Left kidney (tissue), 2 donors: ENCODE results near the gene ACTRT2. TPM values are rescaled to one million over a fixed set of nuclear protein-coding genes. Genes with fewer than 3 reads are reported as not detected.

Source experiments
- DNase-seq: peaks from one replicate; pipeline ENCODE4 v3.0.0-alpha.2; 2013
- polyA plus RNA-seq: library from polyadenylated mRNA; unstranded; fragments of 120-200 nt; gene quantifications from one replicate; pipeline ENCODE4 v1.2.1, GENCODE V29; 2013; ENCODE audit not compliant: insufficient read length

Gene ACTRT2
- polyA plus RNA-seq, 1 donor: not detected

DNA sequence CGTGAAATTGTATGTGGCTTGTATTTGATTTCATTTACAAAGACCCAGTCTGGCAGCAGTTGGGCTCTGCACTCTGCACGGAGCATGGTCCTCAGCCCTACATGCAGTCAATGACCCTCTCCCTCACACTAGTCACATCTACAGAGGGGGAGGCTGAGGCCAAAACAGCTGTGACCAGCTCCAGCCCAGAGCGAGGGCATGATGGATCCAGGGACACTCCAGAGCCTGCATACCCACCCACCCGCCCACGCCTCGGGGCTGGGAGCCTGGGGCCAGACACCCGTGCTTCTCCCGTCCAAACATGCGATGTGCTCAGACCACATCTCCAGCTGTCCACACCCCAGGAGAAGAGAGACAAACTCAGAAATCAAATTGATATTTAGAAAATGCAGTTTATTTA, 33.8 kb downstream of the ACTRT2 start:
- no peak for DNase-seq

DNA sequence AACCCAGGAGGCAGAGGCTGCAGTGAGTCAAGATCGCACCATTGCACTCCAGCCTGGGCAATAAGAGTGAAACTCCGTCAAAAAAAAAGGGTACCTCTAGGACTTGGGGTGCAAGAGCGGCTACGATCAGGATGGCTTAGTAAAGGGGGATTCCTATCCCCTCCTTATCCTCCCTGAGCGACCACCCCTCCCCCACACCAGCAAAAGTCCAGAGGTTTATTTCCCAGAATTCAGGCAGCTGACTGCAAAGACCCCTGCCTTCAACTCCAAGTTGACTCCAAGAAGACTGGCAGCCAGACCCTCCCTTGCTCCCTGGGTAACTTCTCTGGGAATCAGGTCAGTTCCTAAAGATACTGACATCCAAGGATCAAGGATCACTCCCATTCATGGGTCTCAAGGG, 35.4 kb downstream of the ACTRT2 start:
- DNase-seq: no peak

DNA sequence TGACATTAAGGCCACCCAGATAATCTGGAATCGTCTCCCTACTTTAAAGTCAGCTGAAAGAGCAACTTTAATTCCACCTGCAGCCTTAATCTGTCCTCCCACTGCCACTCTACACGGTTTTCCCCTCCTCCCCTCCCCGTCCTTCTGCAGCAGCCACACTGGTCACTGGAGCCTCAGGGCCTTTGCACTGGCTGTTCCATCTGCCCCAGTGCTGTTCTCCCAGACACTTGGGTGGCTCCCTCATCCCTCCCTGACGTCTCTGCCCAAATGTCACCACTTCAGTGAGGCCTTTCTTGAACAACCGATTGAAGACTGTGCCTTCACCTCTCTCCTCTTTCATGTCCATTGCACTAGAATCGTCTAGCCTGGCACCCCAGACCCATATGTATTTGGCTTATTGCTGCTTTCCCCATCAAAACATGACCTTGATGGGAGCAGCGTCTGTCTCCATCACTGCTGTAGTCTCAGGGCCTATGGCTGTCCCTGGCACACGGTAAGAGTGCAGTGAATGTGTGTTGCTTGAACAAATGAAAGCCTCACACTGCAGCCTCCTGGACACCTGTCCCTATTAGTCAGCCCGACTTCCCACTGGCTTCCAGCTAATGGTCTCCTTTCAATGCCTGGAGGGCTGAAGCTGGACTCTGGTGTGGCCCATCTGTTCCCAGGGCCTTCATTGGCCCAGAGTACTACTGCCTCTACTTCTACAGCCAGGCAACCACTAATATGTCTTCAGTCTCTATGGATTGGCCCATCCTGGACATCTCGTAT, 37.2 kb downstream of the ACTRT2 start:
- DNase-seq: no peak

DNA sequence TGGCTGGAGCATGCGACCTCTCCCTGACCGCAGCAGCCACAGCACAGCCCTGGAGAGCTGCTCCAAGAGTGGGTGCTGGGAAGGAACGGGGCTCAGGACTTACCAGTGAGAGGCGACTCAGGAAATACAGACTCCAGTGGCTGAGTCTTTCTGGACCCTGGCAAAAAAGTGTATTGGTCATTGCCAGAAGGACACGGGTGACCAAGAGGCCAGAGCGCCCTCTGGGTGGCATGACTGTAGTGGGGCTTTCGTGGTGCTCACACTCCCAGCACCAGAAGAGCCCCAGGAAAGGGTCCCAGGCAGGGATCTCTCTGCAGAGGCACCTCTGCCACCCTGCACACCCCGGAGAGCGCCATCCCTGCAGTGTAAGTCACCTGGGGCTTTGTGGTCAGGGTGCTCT, 38.9 kb downstream of the ACTRT2 start:
- no peak for DNase-seq

DNA sequence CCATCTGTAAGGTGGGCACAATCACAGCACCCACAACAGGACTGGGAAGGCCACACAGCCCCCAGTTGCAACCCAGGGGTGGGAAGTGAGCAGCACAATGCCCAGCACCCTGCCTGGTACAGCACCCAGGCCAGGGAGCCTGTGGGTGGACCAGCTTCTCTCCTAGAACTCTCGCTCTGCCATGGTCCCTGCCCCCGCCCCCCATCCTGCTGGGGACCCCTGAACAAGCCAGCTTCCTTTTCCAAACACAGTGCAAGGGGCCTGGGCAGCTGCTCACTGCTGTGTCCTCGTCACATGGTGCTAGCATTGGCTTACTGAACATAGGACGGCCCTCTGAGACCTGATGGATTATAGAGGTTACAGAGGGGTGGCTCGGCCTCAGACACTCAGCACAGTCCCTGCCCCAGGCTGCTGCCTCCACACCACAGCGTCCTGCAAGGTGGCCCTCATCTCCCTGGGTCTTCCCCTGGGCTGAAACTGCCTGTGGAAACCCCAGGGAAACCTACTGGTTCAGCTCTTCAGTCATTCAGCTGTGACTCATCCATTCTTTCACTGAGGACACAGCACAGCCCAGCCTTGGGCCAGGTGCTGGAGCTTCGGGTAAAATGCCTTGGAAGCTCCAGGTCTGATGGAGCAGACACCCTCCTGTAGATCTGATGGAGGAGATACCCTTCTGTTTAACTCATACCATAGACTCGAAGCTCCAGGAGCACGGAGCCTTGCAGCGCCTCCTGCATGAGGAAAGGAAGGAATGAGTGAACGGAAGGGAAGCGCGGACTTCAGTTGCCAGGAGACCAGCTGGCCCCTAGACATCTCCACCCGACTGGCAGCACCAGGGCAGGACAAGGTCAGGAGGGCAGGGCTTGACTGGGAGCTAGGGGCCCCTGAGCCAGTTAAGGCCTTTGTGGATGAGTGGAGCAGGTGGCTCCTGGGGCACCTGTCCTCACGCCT, 39.6 kb downstream of the ACTRT2 start:
- DNase-seq: no peak

DNA sequence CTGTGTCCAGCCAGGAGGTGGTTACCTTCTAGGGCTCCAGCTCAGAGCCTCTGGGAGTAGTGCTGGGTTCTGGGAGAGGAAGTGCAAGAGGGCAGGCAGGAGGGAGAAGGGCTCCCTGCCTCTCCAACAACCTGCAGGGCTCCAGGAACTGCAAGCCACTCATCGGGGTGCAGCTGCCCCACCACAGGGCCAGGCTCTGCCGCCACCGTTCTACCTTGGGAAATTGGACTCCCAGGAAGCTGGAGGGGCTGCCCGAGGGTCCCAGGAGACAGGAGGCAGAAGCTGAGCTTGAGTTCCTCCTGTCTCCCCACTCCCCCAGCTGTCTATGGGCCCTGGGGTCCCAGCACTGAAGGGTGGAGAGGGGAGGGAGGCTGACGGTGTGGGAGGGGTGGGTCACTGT, 40.3 kb downstream of the ACTRT2 start:
- DNase-seq: no peak

DNA sequence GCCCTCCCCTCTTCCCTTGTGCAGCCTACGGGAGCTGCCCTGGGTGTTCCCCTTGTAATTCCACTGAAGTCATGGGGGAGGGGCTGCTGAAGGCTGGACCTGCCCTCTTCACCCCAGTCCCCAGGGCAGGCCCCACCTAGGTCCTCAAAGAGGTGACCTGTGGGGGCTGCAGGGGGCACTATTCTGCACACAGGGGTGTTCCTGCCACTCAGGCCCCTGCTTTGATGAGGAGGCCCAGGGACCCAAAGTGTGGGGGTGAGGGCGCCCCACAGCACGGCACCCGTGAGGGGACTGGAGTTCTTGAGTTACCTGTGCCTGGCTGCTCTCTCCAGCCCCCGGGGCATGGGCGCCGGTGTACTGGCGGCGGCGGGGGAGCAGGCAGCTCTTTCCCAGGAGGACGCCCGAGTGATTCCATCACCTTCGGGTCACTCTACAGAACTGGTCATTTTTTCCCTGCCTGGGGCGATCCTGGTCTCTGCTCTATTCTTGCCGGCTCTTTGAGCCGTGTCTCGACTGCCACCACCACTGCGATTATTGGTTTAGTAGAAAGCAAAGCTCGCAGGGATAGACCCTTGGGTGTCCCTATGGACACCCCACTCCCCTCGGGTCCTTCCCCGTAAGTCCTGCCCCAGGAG, 40.8 kb downstream of the ACTRT2 start:
- no peak for DNase-seq

DNA sequence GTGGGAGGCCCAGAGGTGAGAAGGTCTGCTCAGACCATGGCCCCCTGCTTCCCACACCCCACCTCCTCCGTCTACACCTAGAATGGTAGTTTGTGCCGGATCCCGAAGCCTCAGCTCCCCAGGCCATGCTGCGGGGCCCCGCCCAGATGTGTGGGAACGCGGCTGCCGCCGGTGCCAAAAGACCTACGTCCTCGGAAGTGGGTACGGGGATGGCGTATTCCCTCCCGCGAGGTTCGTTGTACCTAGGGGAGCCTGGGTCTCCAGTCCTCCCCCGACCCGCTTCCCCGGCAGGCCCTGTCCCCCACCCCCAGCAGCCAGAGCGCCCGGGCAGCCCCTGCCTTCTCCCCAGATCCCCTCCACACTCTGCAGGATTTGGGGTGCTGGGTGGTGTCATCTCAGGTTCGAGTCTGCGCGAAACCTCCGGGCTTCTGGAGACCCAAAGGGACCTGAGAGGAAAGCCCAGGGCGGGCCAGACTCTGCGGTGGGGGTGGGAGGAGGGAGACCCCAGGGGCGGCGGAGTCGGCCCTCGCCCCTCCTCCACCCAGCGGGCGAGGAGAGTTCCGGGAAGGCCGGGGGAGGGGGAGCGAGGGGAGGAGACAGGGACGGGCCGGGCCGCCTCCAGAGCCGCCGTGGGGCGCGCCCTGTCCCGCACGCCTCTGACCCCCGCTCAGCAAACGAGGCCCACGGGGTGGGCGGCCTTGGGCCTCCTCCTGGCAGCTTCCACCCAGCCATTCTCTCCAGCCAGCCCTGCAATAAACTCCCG, 41.5 kb downstream of the ACTRT2 start:
- no peak for DNase-seq

DNA sequence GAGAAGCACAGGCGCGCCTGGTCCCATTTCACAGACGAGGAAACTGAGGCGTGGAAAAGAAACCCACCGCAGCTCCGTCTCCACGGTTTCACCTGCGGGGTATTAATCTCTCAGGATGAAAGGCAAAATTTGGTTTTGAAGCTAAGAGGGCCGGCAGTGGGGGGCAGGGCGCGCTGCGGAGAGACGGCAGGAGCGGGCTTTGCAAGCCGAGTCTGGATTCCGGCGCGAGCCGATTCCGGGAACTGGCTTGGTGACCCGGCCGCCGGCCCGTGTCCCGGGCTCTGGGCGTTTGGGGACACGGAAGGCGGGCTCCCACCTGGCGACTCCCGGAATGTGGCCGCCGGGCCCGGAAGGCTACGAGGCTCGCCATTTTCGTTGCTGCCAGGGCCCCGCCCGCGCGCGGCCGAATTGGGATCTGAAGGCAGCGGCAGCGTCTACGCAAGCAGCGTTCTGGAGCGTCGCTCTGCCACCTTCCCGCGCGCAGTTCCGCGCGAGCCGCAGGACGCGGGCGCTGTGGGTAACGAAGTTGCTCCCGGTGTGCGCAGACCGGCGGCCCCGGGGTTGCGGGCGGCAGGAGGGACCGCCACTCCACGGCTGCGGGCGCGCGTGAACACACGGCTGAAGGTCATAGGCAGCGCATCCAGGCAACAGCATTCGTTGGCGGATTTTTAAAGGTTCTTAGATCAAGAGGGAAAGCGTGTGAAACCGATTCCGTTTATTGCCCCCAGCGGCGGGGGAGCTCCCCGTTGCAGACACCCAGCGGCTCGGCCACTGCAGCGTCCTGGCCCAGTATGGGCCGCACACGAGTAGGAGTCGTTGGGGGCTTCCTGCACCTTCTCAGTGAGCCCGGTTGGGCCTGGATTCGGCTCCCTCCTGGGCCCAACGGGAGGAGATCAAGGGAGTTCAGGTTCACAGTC, 42.4 kb downstream of the ACTRT2 start:
- no peak for DNase-seq

DNA sequence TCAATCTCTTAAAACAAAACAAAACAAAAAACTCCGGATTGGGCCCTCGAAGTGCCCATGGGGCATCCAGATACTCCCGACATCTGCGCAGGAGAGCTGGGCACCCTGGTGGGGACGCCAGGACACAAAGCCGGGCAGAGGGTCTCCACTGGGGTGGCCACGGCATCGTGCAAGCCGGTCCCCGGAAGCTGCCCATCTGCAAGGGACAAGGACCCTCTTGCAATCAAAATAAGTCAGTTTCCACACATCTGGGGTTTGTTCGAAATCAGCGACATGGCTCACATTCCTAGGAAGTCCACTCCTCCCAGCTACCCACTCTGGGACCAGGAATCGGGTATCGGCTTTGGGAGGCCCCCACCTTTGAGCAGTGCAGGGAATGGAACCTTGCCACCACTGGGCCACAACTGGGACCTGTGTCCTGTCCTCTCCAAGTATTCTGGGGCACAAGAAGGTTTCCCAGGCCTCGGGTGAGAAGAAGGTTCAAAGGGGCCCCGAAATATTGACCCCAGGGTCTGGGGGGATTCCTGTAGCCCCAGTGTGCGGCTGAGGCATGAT, 43.1 kb downstream of the ACTRT2 start:
- DNase-seq: no peak

DNA sequence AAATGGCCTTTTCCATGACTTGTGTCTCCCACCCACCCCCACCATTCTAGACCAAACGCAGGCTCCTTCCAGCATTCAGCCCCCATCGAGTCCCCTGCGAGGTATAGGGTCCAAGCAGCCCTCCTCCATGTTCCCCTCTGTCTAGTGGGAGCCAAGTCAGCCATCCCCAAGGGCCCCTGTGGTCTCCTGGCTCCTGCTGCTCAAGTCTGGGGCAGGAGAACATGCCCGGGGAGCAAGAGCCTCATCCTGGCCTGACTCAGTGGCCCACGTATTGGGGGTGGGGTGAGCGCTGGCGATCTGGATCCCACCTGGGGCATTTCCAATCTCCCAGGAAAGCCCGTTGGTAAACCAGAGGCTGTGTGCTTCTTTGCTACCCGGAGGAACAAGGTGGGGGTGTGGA, 43.6 kb downstream of the ACTRT2 start:
- no peak for DNase-seq

DNA sequence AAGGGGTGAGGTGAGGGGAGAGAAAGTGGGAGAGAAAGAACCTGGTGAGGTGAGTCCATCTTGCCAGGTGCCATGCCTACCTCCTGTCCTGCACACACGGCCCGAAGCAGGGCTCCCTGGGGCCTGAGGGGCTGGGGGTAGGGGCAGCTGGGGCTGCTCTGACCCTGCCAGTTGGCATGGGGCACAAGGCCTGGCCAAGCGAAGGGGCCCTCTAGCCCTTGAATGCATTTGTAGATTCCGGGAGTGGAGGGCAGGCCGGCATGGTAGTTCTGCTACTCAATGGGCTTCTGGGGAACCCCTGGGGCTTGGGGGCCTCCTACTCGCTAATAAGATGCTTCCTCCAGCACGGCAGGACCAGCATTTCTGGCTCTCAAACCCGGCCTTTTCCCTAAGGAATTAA, 44.1 kb downstream of the ACTRT2 start:
- no peak for DNase-seq

DNA sequence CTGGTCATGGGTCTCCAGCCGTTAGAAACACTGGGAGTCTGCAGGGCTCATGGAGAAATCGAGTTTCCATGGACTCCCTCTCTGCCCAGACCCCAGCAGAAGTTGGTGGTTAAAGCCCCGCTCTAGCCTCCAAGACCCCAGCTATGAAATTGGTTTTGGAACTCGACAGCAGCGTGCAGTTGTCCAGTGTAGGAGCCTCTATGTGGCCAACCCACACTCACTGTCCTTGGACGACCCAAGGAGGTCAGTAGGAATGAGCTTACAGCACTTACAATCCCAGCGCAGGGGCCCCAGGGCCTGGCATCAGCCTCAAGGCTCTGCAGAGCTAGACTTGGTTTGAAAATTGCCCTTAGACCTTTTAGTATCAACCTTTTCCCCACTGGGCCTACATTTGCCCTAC, 44.5 kb downstream of the ACTRT2 start:
- no peak for DNase-seq

DNA sequence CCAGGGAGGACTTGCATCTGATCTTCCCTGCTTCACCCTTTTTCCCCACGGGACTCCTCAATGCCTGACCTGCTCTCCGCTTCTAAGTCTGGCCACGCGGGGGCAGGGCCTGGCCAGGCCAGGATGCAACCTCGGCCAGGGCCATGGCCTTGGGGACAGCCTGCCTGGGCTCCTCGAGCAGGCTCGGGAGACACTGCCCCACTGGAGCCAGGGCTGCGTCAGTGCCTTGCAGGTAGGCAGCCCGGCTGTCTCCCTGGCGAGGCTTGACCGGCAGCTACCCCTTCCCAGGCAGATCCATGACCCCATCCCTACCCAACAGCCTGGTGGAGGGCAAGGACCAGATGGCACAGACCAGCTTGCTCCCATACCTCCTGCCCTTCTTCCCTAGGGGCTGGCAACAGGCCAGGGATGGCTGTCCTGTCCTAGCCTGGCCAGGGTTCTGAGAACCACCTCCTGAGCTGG, 45.0 kb downstream of the ACTRT2 start:
- no peak for DNase-seq

DNA sequence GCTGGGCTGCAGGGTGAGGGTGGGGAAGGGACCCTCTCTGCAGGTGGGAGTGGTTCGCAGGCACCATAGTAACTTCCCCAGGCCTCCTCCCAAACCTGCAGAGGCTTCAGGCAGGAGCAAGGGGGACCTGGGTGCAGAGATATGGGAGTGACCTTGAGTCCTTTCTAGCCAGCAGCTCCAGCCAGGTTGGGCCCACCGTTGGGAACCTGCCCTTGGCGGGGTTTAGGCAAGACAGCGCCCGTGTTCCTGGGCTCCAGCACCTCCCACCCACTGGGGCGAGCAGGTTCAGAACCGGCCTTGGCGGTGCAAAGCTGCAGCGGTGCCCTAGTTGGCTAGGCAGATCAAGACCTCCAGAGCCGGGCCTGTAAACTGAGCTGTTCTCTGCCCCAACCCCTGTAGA, 45.6 kb downstream of the ACTRT2 start:
- DNase-seq: no peak

DNA sequence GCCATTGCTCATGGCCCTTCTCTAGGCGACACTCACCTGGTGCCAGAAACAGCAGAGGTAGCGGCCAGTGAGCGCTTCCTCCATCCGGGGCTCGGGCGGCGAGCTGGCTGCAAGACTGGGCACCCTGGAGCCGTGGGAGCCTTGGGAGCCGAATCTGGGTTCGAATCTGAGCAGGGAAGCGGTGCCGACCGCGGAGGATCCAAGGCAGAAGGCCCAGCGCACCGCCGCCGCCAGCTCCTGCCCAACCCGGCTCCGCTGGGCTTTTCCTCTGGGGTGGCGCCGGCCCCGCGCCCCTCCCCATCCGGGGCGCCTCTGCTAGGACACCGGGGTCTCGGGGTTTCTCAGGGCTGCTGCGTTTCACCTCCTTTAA, 46.0 kb downstream of the ACTRT2 start:
- DNase-seq: no peak

DNA sequence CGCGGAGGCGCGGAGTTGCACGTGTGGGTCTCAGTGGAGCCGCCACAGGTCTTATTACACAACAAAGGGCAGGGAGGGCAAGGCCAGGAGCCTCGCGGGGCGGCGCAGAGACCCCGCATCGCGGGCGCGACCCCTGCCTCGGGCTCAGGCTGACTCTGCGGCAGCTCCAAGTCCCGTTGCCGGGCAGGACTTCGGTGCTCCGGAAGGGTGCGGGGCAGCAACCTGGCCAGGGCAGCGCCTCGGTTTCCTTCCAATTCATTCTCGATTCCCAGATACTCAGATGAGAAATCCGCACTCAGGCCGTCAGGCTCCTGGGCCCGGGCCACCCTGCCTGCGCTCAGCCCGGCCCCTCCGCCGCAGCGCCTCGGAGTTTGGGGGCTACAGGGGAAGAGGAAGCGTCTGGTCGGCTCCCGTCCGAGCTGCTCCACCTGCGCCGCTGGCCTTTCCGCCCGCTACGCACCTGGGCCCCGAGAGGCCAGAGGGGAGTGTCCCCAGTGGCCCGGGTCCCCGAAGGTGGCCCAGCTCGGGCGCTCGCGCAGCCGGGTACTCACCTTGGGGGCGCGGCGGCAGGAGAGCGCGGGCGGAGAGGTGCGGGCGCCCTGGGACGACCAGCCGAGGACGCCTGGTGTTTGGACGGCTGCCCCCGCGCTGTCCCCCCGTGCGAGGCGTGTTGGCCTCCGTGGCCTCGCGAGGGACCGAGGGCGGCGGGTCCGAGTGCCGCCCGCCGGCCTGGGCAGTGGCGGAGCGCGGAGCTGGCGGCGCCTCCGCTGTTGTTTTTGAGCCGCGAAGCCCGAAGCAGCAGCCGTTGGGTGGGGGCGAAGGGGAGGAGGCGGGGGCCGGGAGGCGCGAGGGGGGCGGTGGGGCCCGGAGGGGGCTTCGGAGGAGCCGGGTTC, 46.6 kb downstream of the ACTRT2 start:
- no peak for DNase-seq

DNA sequence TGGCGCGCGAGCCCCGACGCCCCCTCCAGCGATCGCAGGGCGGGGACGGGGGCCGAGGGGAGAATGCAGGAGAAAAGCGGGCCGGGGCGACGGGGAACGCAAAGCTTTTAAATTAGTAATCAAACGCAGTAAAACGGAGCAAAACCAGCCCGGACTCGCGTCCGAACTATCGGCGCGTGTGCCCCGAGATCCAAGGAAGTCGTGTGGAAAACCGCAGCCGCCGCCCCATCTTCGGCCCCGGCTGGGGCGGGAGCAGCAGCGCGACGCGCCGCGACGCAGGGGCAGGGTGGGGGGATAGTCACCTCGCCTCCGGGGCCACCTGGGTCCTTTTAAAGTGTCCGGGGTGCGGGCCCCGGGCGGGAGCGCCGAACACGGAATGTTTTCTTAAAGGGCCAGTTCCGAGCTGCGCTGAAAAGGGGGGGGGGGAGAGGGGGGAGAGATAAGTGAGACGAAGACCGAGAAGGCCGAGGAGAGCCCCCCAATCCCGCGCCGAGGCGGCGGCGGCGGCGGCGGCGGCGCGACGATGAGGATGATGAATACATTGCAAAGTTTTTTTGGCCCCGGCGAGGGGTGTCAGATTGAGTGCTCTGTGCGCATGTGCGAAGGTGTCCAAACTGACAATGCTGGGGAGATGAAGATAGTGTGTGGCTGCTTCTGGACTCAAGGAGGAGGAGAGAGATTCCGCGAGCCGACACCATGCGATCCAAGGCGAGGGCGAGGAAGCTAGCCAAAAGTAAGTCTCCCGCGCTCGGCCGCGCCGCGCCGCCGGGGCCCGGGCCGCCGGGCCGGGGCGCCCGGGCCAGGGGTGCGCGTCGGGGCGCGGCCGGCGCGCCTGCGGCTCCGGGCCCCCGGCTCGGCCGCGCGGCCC, 47.5 kb downstream of the ACTRT2 start, which contains the start of gene PRDM16:
Gene PRDM16 (plus strand): TSS at position 640 of the 868 bp plus-strand sequence. CDS start 57 bp downstream, at position 697.
- no peak for DNase-seq
